ENCODE measurements around the gene PARVB.

PARVB gene

DNA sequence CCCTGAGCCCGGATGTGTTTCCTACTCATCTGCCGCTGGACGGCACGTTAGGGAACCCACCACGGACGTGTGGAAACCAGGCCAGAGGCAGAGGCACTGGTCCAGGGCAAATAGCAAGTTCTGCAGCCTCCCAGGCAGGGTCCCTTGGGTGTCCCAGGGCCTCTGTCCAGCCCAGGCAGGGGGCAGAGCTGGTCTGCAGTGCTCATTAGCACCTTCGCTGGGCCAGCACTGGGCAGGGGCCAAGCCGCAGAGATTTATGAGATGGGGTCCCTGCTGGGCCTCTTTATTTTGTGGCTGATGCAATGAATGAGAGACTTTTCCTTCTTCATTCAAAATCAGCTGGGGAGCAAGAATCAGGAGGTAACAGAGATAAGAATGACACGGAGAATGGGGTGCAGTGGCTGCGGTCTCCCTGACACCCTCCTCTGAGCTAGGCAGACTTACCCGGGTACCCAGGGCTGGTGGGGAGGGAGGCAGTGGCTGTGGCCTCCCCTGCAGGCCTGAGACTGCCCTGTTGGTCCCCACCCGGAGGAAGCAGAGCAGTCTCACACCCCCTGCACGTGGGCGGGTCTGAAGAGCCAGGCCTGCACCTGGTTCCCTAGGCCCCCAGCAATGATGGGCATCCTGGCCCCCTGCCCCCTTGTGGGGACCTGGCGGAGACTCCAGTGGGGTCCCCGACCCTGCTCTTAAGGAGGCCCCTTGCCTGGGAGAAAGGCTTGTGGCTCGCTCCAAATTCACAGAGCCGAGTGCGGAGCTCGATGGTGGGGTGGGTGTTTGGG lies 142.6 kb downstream of the PARVB start:
- no peak for DNase-seq

DNA sequence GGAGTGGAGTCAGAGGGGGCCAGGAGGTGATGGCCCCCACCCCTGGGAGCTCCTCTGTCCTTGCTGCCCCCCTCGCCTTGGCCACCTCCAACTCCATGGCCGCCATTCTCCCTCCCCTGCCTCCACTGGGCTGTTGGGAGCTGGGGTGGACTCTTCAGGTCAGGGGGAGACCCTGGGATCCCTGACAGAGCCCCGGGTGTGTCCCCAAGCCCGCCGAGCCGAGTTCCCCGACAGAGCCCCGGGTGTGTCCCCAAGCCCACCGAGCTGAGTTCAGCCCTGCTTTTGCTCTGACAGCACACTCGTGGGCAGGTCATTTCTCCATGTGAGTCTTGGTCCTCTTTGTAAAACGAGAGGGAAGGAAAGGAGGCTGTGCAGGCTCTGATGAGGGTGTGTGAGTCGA lies 143.4 kb downstream of the PARVB start:
- DNase-seq = no peak

DNA sequence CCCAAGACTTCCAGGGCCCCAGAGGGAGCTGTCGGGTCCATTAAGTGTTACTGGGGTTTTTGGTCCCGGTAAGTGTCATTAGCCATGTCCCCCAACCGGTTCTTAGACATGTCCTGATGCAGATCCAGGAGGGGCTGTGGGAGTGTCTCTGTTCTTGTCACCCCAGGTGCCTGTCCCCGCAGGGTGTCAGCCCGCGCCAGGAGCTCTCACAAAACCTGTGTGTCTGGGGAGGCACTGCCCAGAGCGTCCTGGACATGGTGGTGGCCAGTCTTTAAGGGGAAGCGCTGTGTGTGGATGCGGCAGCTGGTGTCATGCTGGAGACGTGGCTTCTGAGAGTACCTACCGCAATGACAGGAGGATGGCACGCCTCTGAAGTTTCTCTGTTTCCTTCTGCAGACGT lies 144.1 kb downstream of the PARVB start:
- no peak for DNase-seq

DNA sequence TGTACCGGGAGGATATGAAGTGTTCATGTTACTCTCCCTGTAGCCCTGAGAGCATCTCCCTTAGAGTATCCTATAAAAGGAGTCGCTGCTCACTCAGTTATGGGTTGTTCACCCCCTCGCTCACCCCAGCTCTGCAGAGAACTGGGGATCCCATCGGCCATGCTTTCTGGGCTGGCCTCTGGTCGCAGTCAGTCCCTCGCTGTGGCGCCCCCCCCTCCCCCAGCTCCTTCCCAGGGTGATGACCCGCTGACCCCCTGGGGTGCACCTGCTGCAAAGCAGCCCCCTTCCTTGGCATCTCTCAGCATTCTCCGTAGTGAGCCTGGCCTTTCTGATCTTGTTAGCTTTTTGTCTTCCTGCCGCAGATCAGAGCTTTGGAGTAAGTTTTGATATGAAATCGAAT lies 146.4 kb downstream of the PARVB start:
- DNase-seq = no peak

DNA sequence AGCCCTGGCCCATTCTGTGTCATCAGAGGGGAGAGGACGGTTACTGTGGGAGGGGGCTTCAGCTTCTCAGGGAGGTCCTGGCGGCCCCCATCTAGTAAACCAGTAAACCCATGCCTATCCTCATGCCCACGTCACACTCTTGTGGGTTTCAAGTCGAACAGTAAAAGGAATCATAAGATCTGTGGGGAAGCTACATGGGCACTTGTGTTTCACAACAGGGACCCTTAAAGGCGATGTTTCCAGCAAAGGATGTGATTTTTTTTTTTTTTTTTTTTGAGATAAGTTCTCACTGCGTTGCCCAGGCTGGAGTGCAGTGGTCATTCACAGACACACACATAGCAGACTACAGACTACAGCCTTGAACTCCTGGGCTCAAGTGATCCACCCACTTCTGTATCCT lies 147.5 kb downstream of the PARVB start:
- no peak for DNase-seq

DNA sequence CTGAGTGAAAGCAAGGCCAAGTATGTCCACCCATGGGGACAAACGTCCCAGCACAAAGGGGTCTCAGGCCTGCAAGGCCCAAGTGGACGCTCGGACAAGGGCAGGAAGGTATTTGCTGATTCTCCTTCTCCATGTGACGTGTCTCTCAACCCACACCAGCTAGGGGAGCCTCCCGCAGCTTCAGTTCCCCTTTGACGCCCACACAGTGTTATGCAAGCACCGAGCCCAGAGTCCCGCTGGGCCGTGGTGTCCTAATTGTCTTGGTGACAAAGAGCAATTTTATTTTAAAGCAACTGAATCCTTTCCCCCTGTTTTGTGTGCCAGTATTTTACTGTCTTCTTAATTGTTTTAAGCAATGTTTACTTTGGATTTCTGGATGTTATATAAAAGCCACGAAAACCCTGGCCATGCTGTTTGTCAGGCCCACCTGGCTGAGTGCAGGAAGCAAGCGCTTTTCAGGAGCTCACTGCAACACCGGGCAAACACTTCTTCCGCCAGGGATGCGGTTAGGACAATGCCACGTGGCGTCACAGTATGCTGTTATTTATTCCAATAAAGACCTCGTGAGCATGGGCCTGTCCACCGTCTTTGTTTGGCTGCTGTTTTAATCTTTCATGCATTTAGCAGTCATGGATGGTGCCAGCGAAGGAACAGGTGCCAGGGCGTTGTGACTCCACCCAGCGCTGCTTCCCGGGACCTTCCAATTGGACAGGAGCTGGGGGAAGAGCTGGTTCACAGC lies 148.4 kb downstream of the PARVB start:
- DNase-seq = no peak

DNA sequence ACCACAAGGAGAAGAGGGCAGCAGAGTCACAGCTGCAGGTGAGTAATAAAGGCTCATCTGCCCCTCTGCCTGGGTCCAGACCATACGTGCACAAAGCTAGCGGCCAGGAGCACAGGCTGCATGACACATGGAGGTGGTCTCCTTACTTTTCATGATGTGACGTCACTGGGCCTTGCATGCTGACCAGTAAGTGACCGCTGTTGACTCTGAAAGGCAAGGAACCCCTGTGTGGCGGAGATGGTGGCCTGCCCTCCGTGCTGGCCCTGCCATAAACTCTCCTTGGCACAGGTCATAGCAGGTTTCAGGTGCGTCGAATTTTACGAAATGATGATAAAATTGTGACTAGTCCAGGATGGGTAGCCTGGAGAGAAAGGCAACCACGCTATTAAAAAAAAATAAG lies 149.1 kb downstream of the PARVB start:
- no peak for DNase-seq

DNA sequence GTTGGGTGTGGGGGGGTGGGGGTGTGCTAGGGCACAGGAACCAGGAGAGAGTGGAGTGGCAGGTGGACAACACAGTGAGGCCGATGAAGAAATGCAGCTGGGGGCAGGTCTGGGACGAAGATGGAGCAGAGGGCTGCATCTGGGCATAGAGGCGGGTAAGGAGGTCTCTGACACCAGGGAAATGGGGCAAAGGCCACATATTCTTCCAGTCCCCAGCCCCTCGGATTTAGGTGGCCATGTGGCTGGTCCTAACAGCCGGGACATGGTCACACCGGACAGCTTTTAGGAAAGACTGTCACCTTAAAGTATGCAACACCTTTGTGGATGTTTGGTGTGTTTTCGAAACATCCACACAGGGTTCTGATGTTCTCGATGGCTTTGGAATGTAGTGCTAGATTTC lies 151.6 kb downstream of the PARVB start:
- no peak for DNase-seq

DNA sequence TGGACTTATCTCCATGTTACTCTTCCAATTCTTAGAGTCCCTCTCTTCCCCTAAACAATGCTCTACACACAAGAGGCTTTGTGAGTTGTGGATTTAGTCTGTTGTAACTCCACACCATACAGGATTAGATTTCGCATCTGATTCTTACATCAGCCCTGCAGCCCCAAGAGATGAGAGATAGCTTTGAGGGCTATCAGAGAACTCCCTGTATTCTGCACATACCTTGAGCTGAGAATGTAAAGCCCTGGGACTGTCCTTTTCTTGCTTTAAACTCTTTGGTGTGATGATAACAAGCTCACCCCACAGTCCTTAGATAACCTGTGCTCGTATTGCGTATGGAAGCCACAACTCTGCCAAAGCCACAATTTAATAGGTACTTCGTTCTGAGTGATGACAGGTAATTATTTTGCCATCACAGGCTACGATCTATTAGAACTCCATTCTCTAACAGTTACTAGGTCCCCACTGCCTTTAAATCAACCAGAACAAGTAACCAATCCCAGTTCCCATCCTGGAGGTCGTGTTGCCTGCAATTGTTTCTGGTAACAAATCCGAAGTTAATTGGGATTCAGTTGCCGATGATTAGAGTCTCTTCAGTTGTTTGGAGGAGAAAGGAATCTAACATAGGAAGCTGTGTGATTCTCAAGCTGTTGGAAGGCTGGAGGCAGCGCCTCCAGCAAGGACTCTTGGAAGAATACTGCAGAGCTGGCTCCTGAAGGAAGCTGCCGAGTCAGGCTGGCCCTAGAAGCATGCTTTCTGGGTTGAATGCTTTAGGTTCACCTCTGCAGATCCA lies 155.3 kb downstream of the PARVB start:
- DNase-seq = no peak

DNA sequence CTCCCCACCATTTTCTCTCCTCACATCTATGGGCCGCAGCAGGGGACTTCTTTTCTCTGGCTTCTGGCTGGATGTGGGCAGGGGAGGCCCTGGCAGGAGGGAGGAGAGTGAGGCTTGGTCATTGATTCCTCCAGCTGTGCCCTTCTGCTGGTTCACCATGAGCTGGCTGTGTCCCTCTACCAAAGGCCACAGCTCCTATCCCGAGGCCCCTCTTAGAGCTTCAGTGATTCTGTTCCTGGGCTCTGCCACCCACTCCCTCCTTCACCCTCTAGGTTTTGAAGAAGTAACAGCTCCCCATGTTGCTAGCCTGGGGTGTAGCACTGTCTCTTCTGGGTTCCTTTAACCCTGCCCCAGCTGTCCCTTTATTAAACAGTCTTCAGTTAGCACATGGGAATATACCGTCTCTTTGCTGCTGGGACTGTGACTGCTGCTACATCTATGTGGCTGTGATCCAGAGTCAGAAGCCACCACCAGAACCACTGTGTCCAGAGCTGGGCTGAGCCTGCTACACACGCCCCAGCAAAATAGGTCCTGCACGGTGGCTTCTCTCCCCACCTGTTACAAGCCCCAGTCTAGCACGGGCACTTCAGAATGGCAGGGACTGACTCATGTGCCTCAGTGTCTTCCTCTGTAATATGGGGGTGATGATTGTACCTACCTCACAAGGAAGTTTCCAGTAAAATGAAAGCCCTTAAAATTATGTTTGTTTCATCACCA lies 156.0 kb downstream of the PARVB start:
- no peak for DNase-seq

DNA sequence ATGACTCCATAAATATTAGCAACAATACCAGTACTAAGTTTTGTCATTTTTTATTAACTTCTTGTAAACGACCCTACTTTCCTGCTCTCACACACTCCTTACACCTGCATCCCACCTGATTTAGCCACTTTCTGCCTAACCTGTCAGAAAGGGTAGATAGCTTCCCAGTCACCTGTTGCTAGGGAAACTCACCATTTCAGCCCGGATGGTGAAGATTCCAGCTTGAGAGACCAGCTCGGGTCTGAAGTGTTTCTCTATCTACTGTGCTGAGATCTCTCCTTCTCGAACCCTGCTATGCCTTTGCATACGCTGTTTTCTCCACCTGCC lies 156.6 kb downstream of the PARVB start, which contains the start of gene PARVG:
Gene PARVG (plus strand): TSS at position 220 of the 327 bp plus-strand sequence. CDS start 2,405 bp downstream, outside the sequence.
- DNase-seq = no peak

DNA sequence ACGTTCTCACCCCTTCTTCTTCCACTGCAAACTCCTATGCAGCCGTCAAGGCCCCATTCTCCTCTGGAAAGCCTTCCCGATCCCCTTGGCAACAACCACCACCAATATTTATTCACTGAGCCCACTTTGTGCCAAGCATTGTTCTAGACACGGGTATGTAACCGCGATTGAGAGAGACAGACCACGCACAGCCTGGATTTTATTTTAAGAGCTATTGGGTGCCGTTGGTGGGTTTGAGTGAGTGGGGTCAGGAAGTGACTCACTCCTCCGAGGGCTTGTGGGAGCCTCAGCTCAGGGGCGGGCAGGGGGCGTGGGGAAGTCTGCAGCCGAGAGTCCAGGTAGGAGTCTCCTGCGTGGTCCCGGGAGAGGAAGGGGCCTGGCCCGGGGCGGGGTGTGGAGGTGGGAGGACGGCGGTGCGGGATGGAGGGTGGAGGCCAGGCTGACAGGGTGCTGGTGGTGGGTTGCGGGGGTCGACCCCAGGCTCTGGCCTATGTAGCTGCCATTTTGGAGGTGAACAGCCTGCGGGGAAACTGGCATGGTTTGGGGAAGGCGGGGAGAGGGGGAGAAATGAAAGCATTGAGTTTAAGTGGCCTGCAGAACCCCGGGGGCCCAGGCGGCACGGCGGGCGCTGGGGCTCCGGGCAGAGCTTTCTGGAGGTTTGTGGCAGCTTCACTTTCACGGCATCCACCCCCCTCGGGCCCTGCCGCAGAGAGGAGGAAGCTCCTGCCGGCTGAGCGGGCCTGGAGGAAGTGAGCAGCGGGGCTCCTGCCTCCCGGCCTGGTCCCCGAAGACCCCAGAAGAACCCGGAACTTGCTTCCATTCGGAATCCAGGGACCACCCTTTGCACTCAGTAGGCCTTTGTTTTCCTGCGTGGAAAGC lies 157.2 kb downstream of the PARVB start:
- DNase-seq = no peak

DNA sequence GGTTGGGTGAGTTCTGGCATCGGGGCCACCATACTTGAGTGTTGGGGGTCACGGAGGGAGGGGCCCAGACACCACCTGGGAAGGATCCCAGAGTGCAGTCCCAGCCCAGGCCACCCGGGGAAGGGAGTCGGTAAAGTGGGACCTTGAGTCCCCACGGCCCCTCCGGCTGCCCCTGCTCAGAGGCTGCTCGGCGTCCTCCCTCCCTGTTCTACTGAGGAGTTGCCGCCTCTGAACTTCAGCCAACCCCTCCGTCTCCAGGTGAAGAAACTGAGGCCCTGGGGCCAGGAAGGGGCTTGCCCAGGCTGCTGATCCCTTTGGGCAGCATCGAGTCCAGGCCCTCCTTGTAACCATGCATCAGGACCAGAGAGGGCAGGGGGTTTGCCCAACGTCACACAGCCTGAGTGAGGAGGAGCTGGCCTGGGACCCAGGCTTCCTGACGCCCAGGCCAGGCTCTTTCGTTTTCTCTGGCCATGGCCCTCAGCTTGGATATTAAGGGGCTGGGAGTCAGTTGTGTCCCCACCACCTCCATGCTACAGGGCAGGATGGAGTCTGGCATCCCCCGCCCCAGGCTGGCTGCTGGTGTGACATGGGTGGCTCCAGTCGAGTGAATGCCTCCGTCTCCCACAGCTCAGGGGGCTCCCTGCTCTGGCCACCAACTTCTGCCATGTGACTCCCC lies 157.9 kb downstream of the PARVB start:
- no peak for DNase-seq

DNA sequence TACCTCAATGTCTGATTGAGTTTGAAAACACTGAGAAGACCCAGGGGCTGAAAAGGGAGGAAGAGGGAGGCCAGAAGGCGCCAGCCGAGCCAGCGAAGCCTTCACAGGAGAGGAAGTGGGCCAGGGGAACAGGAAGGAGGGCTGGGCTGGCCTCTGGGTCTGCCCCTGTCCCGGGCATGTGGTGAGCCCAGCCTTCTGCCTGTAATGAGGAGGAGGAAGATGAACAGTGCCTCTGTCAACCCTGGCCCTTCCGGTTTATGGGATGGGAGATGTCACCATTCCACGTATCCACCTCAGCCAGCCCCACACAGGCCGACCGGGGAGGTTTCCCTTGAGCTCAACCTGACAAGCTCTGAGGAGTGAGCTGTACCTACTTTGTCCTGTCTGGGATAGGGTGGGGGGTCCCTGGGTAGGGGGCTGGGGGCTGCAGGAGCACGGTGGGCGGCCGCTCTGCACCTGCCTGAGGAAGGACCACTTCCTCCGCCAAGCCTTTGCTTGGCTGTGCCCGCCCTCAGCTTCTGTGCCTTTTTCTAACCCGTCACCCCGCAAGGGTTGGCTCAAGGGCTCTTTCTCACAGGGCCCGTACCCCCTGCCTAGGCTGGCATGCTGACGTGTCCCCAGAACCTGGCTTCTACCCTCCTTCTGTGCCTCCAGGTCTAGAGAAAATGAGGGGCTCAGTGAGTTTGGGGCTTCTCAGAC lies 158.6 kb downstream of the PARVB start:
- no peak for DNase-seq

DNA sequence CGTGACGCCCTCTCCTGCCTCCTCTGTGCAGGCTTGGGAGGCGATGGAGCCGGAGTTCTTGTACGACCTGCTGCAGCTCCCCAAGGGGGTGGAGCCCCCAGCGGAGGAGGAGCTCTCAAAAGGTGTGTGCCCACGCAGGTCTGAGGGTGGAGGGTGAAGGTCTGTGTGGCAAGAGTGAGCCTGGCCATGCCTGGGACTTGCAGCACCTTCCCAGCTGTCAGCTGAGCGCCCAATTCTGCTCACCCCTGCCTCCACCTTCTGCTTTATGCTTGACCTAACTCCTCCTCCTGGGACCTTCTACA lies 159.1 kb downstream of the PARVB start:
- DNase-seq = no peak

DNA sequence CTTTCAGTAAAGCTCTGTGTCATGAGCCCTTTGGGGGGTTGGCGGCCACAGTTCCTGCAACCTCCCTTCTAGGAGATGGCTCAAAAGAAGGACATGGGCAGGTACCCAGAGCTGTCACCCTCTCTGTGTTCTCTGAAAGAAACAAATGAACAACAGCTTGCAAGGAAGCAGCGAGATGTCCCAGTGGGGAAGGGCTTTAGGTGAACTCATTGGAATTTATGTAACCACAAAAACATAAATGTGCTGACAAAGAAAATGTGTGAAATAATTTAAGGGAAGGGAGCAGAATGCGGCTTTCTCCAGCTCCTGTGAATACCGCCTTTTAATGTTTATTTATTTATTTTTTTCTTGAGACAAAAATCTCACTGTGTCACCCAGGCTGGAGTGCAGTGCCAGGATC lies 159.9 kb downstream of the PARVB start:
- DNase-seq = no peak

DNA sequence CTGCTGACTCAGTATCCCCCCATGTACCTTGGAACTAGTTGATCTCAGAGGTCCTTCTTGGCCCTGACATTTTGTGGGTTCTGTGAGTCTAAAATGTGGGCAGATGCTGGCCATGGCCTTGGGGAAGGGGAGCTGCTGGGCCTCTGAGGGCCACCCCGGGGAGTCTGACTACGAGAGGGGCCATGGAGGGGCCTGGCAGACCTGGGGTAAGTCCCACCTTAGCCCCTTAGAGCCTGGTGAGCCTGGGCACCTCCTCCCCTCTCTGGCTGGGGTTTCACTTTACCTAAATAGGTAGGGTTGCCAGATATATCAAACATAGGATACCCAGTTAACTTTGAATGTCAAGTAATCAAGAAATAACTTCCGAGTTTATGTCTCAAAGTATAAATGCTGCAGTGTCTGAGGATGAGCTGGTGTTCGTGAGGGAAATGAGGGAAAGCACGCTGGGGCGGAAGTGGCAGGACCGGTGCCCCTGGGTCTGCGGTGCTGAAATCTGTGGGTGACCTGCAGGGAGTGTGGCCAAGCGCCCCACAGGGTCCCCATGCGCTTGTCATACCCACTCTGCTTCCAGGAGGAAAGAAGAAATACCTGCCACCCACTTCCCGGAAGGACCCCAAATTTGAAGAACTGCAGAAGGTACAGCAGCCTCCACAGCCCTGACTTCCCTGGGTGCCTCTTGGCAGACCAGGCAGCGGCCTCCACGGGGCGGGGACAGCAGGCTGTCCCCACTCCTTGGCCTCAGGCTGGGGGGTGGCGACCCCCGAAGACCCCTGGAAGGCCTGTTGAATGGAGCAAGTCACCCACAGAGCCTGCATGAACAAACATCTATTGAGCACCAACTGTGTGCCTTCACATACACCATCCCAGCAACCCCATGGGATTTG lies 161.4 kb downstream of the PARVB start:
- no peak for DNase-seq

DNA sequence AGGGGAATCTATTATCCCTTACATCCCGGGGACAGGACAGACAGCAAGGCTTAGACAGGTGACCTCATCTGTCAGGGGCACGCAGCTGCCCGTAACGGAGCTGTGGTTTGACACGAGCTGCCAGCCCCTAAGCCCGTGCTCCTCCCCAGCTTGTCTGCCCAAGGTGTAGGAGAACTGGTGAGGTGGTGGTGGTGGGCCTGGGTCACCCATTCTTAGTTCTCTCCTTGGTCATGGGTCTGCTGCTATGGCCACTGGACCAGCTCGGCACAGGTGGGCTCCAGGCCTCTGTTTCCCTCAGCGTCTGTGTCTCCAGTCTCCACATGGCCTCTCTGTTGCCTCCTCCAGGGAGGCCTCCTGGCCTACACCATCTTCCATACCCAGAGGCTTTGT lies 162.0 kb downstream of the PARVB start:
- DNase-seq = no peak

DNA sequence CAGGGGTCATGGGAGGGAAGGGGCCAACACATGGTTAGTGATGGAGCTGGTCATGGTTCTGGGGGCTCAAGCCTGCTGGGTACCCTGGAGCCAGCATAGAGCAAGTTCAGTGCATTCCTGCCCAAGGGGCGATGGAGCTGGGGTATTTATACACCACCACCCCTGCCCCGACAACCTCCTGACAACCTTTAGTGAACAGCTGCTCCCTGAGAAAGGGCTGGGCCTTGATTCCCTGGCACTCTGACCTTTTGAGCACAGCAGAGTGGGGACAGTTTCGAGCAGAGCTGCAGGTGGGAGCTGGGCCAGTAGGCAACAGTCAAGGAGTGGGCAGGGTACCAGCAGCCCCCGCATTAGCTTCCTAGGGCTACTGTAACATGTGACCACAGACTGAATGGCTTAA lies 162.6 kb downstream of the PARVB start:
- DNase-seq = no peak

DNA sequence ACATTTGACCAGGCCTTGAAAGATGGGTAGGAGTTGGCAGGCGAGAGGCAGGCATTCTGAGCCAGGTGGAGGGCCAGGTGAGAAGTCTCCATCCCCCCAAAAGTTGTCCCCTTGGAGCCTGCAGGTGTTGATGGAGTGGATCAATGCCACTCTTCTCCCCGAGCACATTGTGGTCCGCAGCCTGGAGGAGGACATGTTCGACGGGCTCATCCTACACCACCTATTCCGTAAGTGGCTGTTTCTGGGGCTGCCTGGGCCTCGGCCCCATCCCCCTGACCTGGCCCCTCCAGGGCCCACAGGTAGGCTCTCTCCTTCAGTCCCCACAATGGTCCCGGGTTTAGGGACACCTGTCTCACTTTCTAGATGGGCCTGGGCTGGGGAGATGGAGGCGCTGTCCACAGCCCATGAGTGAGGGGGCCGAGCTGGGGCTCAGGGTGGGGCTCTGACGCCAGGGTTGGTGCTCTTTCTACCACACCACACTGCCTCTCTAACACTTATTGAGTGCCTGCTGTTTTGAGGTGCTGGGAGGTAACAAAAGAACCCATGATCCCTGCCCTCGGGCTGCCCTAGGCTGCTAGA lies 163.6 kb downstream of the PARVB start:
- no peak for DNase-seq

Measured in NCI-H524 treated with DMSO at 0.1 percent for 48 hours (cell line).